Activated CD8-positive, alpha-beta memory T cell treated with anti-CD3 and anti-CD28 coated beads for 4 hours (primary cell): Measurements from ENCODE around the gene HBS1L.
"Not testable (repeated sequence)": the region's sequence is repeated elsewhere in the genome, so short reads cannot be mapped to it uniquely, and the experiment has no call there.

ENCODE experiments used
- DNase-seq, 2 donors: peaks; one replicate each; pipeline ENCODE4 v3.0.0-alpha.2; 2020; ENCODE audit warnings: low read depth in 2 of 2

HBS1L gene

DNA sequence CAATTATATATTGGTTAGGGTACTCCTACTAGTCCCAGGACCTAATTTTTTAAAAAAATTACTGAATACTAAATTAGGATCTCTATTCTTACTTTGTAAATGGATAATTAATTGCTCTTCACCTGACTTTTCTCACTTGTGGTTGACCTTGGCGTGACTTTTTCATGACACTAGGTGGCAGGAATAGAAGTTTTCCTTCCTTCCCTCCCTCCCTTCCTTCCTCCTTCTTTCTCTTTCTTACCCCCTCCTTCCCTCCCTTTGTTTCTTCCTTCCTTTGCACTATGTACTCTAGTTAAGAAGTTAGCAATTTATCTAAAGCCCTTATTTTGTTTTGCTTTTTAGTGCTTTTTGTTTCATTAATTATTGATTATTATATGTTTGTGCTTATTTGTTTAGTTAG lies 20.4 kb upstream of the HBS1L start:
- no peak for DNase-seq

- no peak for DNase-seq
These were observed 19.3 kb upstream of the HBS1L start for GRCh38 chr6:135073756-135074393.

GRCh38 chr6:135073217-135073616 lies 18.6 kb upstream of the HBS1L start:
- DNase-seq, result no peak

GRCh38 chr6:135072753-135073152 lies 18.1 kb upstream of the HBS1L start:
- DNase-seq, result no peak

GRCh38 chr6:135071541-135071940 lies 16.9 kb upstream of the HBS1L start:
- DNase-seq, result no peak

DNA sequence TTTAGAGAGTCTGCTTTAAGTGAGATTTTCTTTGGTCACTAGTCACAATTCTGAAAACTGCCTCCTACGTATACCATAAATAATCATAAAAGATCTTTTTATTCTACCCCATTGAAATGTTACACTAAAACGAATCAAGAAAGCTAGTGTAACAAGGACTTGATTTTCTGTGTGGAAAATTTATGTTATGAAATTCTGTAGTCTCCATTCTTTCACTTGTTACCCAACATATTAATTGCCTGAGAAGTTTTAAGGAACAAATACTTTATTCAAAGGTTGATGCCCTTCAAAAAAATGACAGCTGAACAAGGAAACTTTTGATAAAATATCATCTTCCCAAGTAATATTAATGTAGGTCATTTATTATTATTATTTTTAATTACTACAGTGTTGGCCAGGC lies 13.3 kb upstream of the HBS1L start:
- no peak for DNase-seq

DNA sequence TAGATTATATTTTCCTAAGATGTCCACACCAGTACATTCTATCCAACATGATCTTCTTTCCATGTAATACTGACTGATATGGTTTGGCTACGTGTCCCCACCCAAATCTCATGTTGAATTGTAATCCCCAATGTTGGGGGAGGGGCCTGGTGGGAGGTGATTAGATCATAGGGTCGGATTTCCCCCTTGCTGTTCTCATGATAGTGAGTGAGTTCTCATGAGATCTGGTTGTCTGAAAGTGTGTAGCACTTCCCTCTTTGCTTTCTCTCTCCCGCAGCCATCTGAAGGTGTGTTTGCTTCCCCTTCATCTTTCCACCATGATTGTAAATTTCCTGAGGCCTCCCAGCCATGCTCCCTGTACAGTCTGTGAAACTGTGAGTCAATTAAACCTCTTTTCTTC lies 12.2 kb upstream of the HBS1L start:
- DNase-seq, result no peak

DNA sequence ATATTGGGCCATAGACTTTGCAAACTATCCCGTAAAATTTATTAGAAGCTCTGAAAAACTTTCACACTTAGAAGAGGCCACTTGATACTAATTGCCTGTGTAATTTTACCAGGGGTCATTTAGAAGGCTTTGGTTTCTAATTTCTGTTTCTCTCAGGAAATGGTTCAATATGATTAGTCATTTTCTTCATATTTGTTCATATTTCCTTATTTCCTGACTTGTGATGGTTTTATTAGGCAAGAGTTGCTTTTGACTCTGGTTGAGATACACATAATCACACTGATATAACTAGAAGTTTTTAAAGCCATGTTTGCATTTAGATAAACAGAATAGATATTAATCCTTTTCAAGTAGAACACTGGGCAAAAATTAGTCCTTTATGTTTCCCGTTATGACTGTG lies 11.8 kb upstream of the HBS1L start:
- DNase-seq, result no peak

DNA sequence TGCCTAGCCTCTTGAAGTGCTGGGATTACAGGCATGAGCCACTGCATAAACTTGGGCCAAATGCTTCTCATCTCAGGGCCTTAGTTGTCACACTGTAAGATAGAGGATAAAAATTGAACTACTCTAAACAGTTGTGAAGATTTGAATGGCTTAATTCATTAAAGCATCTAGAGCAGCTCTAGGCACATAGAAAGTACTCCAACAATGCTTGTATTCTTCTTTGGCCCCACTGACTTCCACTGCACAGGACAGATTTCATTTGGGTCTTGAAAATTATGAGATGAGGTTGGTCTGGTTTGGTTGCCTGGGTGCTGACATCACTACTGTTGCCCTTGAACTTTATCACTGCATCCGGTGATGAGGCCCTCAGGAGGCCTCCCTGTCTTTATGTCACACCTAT lies 10.0 kb upstream of the HBS1L start:
- no peak for DNase-seq

DNA sequence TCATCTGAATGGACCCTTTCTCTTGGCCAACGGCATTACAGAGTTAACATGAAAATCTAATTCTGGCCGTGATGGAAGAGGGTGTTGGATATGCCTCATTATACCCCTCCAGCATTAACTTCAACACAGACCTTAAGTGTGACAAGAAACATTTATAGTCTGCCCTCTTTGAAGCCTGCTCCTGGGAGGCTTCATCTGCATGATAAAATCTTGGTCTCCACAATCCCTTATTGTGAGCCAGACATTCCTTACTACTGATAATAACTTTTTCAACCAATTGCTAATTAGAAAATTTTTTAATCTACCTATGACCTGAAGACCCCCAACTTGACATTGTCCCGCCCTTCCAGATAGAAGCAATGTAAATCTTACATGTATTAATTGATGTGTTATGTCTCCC lies 9.3 kb upstream of the HBS1L start:
- no peak for DNase-seq

GRCh38 chr6:135062735-135063134 lies 8.1 kb upstream of the HBS1L start:
- no peak for DNase-seq

DNA sequence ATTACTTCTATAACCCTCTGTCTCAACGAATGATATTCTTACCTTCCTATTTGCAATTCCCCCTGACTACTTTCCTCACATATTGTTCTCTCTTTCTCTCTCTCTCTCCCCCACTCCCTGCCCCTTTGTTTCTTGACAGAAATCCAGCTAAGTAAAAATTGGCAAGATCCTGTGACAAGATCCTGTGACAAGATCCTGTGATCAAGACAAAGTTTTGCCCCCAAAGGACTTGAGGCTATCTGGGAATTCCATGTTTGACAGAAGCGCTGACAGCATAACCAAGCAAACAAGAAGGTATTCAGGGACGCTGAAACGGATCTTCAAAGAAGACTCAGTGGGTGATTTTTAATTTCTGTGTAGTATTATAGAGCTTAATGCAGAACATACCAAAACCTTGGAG lies 5.5 kb upstream of the HBS1L start:
- no peak for DNase-seq

DNA sequence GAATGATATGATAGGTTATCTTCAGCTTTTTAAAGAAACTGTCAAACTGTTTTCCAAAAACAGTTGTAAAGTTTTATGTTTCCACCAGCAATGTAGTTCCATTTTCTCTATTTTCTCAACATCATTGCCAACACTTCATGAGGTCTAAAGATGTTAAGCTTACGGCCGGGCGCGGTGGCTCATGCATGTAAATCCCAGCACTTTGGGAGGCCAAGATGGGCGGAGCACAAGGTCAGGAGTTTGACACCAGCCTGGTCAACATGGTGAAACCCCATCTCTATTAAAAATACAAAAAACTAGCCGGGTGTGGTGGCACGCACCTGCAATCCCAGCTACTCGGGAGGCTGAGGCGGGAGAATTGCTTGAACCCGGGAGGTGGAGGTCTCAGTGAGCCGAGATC lies 3.7 kb upstream of the HBS1L start:
- not testable (repeated sequence) for DNase-seq

GRCh38 chr6:135056632-135057031 lies 2.0 kb upstream of the HBS1L start:
- no peak for DNase-seq

DNA sequence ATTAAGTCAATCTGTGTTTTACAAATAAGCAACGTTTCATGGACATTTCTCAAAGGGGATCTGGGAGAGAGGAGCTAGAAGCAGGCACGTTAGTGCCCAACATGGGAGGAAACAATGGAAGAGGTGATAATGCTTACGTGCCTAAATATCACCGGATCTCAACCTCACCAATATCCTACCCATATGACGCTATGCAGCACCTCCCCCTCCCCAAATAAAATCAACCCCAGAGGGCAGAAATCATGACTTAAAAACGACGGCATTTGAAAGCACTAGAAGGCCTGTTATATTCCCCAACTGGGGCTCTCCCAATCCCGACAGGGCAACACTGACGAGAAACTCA lies 425 bp downstream of the HBS1L start:
- DNase-seq, result no peak

- no peak for DNase-seq
These were observed 1.2 kb downstream of the HBS1L start for GRCh38 chr6:135053406-135053805.

DNA sequence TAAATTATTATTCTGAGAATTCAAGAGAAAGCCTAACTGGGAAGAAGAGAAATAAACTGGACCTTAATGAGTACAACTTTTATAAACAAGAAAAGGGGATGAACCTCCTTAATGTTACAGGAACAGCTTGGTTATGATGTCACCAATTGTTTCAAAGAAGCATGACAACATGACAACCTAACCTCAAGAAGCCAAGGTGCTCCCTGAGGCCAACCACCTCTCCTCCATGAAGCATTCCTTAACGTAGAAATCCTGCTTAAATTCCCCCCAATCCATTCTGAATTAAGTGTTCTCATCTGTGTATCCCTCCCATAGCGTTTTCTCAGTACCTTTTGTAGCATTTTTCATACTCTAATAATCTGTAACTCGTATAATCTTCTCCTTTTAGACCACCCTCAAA lies 1.7 kb downstream of the HBS1L start:
- DNase-seq, result no peak

- no peak for DNase-seq
These were observed 5.7 kb downstream of the HBS1L start for GRCh38 chr6:135048915-135049314.

DNA sequence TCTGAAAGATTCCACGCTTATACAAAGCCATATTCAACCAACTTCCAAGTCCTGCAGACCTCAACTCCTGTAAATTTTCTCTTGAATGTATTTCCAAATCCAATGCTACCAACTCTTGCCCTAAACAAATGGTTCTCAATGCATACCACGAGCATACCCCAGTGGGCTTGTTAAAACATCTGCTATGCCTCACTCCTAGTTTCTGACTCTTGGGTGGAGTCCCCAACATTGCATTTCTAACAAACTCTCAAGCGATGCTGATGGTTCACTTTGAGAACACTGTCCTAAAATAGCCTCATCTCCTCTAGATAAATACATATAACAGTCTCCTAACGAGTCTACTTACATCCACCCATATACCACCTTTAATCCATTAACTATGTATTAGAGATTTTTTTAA lies 7.3 kb downstream of the HBS1L start:
- no peak for DNase-seq

DNA sequence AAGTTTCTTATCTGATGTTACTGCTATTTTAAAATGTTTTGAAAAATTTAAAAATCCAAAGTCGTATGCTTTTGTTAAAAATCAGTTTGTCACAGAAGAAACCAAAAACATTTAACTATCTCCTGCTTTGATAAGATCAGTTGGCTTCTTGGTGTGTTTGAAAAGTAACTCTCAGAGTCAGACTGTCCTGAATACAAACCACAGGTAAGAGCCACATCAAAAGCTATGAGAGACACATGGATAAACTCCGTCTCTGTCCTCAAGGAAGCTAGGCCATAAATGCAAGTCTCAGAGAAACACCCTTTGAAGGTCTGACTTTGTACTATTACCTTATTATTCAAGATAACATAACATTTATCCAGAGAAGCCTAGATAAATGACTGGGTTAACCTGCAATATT lies 7.7 kb downstream of the HBS1L start:
- DNase-seq, result no peak

DNA sequence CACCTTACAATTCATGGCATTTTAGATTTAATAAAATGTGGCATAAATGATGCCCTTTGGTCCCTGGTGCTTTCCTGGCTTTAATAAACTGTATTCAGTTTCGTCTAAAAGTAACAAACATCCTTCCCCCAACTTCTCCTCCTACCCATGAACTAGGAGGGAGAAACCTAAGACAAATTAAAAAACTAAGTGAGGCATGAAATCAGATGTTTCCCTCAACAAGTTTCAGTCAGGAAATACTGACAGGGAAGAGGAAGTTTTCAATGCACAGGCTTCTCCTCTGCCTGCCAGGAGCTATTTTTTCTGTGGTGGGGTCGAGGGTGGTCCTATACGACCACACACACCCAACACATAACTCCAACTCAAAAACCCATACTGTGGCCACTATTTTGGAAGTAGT lies 10.0 kb downstream of the HBS1L start:
- no peak for DNase-seq

- DNase-seq, result no peak
These were observed 10.8 kb downstream of the HBS1L start for GRCh38 chr6:135043846-135044245.

- DNase-seq, result no peak
These were observed 11.3 kb downstream of the HBS1L start for GRCh38 chr6:135043364-135043763.

DNA sequence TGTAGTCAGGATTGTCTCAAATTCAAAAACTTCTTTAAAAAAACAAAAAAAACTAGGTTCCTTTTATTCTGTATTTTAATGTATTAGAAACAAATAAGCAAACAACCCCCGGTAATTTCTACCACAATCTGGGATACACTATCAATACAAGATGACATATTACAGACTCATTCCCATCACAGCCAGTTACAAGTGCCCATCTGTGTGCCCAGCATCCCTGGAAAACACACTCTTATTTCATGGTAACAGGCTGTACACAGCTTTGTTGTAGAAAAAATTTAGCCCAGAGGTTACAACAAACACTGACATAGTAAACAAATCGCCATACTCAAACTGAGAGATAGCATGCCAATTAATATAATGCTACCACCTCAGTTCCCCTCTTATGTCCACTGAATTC lies 16.3 kb downstream of the HBS1L start:
- DNase-seq, result no peak

- no peak for DNase-seq
These were observed 17.1 kb downstream of the HBS1L start for GRCh38 chr6:135037541-135037940.
